Lower leg skin (tissue), 3 donors: Measurements from ENCODE around the gene STRC.
"Not testable (repeated sequence)": the region's sequence is repeated elsewhere in the genome, so short reads cannot be mapped to it uniquely, and the experiment has no call there.

ENCODE experiments used
- POLR2A ChIP-seq, 2 donors: fragments of 450-650 bp; IDR thresholded peaks; one replicate each; pipeline ENCODE4 v1.6.1; 2016 to 2017; ENCODE audit warnings: antibody characterized with exemption in 2 of 2, mild to moderate bottlenecking in 1 of 2, moderate library complexity in 1 of 2
- TF ChIP-seq, protein P1 (sequence below), 3 donors: fragments of 450-650 bp; IDR thresholded peaks; one replicate each; pipeline ENCODE4 v1.5.1; 2016; ENCODE audit warnings: antibody characterized with exemption in 3 of 3, mild to moderate bottlenecking in 3 of 3, moderate library complexity in 2 of 3

DNA sequence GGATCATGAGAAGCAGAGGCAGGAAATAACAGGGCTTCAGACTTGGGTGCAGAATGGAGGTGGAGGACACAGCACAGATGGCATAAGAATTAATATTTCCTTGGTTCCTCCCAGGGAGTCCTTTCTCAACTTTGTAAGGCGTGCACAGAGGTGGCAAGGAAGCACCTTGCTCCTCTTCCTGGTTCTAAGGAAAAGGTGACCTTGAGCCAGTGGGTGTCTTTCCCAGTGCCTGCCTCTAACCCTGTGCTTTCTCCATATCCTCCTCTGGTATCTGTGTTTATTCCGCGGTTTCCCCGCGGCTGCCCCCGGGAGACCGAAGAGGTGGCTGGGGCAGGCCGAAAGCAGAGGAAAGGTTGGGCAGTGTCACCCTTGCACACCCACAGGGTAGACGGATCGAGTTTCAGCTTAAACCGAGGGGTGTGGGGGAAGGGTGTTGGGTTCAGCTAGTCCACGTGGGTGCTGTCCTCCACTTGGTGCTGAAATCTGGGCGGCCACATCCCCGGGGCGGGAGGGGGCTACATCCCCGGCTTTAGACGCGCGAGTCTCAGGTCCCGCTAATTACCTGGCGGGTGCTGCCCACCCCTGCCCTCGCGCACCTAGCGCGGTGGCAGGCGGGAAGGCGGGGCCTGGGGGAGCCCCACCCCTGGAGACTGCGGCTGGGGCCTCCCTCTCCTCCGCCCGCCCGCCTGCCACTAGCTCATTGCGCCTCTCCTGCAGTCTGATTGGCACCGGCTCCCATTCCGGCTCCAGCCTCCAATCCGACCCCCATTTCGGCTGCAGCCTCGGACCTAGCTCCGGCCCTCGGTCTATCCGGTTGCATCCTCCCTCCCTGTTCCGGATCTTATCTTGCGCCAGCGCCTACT is 25.0 kb downstream of the STRC start, which contains the start of gene CKMT1B:
- not testable (repeated sequence) for TF ChIP-seq POLR2A (IDR thresholded peaks at IDR 0.05)
- TF ChIP-seq, protein P1, sequence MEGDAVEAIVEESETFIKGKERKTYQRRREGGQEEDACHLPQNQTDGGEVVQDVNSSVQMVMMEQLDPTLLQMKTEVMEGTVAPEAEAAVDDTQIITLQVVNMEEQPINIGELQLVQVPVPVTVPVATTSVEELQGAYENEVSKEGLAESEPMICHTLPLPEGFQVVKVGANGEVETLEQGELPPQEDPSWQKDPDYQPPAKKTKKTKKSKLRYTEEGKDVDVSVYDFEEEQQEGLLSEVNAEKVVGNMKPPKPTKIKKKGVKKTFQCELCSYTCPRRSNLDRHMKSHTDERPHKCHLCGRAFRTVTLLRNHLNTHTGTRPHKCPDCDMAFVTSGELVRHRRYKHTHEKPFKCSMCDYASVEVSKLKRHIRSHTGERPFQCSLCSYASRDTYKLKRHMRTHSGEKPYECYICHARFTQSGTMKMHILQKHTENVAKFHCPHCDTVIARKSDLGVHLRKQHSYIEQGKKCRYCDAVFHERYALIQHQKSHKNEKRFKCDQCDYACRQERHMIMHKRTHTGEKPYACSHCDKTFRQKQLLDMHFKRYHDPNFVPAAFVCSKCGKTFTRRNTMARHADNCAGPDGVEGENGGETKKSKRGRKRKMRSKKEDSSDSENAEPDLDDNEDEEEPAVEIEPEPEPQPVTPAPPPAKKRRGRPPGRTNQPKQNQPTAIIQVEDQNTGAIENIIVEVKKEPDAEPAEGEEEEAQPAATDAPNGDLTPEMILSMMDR (IDR thresholded peaks at IDR 0.05), result not testable (repeated sequence)
